ENCODE measurements around the gene LYSMD2. TPM values are rescaled to one million over a fixed set of nuclear protein-coding genes. Genes with fewer than 3 reads are reported as not detected.

Gene LYSMD2
- total RNA-seq, 2 experiments from 2014 or later, result 19.1 to 20.1 TPM

DNA sequence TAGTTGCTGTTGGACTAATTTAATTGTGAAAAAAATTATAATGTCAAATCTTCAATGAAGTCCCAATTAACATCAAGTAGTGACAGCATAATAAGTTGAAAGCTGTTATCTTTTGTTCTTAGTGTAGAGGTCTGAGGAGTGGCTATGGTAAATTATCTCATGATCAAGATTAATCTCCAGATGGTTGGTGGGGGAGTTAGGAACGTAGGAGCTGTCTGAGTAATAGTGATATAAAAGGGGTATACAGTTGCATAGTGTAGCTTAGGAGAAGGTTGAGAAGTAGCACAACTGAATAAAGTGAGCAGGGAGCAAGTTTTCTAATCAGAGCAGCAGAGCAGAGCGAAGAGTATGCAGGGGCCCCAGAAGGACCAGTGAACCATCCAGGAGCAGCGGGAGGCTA lies 33.4 kb upstream of the LYSMD2 start:
- Mint-ChIP-seq H3K36me3 (ENCODE audit: low read depth) (peaks cover 14% of the 10 kb centered on the region), H3K4me1 (peaks cover 8% of the 10 kb centered on the region), H3K27ac (no peak overlapping the region), H3K27me3 (no peaks in the 10 kb centered on the region), H3K4me3 (no peak overlapping the region), H3K9me3 (ENCODE audit: low read depth) (no peaks in the 10 kb centered on the region)
- ATAC-seq (no peak), DNase-seq (no peak)
- ChIA-PET CTCF (interaction anchor here (0.6 kb wide), 1 partner anchor 121 kb away, joined by 5 read pairs; no protein-coding TSS in a partner anchor), POLR2A (no interaction called here)
- intact Hi-C loops (cut with DNase I, micrococcal nuclease), result no loop called here

DNA sequence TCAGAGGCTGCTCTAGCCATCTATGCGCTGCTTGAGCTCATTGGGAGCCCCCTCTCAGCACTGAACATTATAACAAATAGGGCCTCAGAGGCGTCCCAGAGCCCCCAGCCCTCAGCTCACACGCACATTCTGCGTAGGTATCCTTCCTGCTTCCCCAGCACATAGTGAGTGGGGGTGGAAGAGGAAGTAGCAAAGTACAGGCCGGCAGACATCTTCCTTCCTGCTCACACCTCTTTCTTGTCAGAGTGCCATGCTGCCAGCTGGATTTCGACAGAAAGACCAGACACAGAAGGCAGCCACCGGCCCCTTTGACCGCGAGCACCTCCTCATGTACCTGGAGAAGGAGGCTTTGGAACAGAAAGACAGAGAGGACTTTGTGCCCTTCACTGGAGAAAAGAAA lies 30.6 kb upstream of the LYSMD2 start:
- Mint-ChIP-seq H3K27me3 (no peaks in the 10 kb centered on the region), H3K4me1 (peaks cover 8% of the 10 kb centered on the region), H3K36me3 (ENCODE audit: low read depth) (peaks cover 14% of the 10 kb centered on the region), H3K4me3 (no peak overlapping the region), H3K9me3 (ENCODE audit: low read depth) (no peaks in the 10 kb centered on the region), H3K27ac (peak overlapping the region; percentile 53)
- DNase-seq (peak; percentile 15), ATAC-seq (no peak)
- intact Hi-C loops (cut with DNase I, micrococcal nuclease), result no loop called here
- ChIA-PET POLR2A (interaction anchor here (0.6 to 1.0 kb wide), 2 partner anchors 11 to 632 kb away, joined by 3 to 6 read pairs; no protein-coding TSS in a partner anchor), CTCF (interaction anchor here (0.8 to 2.9 kb wide), 6 partner anchors 9 to 118 kb away, joined by 3 to 24 read pairs (median 6); no protein-coding TSS in a partner anchor)

DNA sequence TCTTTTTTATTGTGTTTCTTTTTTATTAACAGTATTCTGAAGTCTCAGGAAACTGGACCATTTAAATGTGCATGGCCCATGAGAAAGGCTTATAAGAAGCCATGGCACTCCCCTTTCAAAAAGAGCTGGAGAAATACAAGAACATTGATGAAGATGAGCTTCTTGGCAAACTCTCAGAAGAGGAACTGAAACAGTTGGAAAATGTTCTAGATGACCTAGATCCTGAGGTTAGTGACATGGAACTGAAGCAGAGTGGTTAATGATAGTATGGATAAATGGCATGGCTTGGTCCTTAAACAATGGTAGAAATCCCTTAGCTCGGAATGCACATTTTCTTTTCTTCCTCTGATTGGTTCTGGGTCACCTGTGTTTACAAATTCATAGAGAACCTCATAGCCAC lies 28.9 kb upstream of the LYSMD2 start:
- H3K27me3 Mint-ChIP-seq, result no peaks in the 10 kb centered on the region
- DNase-seq (no peak), ATAC-seq (no peak)
- peaks cover 14% of the 10 kb centered on the region for H3K36me3 Mint-ChIP-seq (ENCODE audit: low read depth)
- intact Hi-C loops (cut with DNase I, micrococcal nuclease), result no loop called here
- ChIA-PET CTCF (interaction anchor here (1.0 to 2.9 kb wide), 3 partner anchors 10 to 116 kb away, joined by 3 to 24 read pairs (median 4); no protein-coding TSS in a partner anchor), POLR2A (no interaction called here)
- H3K4me3 Mint-ChIP-seq, result no peak overlapping the region
- no peaks in the 10 kb centered on the region for H3K9me3 Mint-ChIP-seq (ENCODE audit: low read depth)
- H3K4me1 Mint-ChIP-seq, result peaks cover 8% of the 10 kb centered on the region
- H3K27ac Mint-ChIP-seq, result no peak overlapping the region

DNA sequence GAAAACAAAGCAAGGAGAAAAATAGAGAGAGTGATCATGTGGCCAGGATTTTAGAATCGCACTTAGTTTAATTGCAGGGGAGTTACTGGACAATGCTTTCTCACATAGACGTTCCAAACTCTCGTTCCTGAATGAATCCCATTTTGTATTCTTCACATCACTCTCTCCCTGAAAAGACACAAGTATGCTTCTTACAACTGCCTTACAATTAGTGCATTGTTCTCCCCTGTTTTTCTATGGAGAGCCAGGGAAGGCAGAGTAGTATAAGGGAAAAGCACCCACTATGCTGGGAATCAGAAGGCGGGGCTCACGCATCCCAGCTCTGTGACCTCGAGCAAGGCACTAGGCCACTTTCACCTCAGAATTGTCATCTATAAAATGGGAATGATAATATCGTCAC lies 28.3 kb upstream of the LYSMD2 start:
- intact Hi-C loops (cut with DNase I, micrococcal nuclease), result no loop called here
- peaks cover 8% of the 10 kb centered on the region for H3K4me1 Mint-ChIP-seq
- H3K36me3 Mint-ChIP-seq (ENCODE audit: low read depth), result peaks cover 11% of the 10 kb centered on the region
- no peaks in the 10 kb centered on the region for H3K27me3 Mint-ChIP-seq
- POLR2A ChIA-PET, result no interaction called here
- CTCF ChIA-PET, result interaction anchor here (1.0 to 2.9 kb wide), 2 partner anchors 11 to 116 kb away, joined by 4 to 24 read pairs; no protein-coding TSS in a partner anchor
- no peak for DNase-seq
- H3K27ac Mint-ChIP-seq, result no peak overlapping the region
- H3K4me3 Mint-ChIP-seq, result no peak overlapping the region
- H3K9me3 Mint-ChIP-seq (ENCODE audit: low read depth), result no peaks in the 10 kb centered on the region
- no peak for ATAC-seq

DNA sequence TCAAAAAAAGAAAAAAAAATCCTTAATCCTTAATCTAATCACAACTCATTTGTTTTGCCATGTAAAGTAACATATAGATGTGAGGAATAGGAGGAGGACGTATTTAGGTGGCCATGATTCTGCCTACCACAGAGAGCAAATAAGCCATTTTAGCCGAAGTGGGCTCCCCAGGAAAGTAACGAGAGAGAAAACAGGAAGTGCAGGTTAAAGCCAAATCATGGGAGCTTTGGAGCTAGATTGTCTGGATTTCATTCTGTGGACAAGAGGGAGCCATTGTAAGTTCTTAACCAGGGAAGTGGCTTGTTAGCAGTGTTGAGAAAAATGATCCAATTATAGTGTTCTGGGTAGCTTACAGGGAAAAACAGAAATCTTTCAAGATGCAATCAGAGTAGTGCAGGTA lies 23.4 kb upstream of the LYSMD2 start:
- ATAC-seq (no peak), DNase-seq (no peak)
- no peaks in the 10 kb centered on the region for H3K9me3 Mint-ChIP-seq (ENCODE audit: low read depth)
- intact Hi-C loops (cut with DNase I, micrococcal nuclease), result no loop called here
- ChIA-PET CTCF (interaction anchor here (0.6 to 1.2 kb wide), 4 partner anchors 10 to 144 kb away, joined by 3 to 4 read pairs (median 3); partner anchors contain the start of gene LYSMD2), POLR2A (no interaction called here)
- H3K4me1 Mint-ChIP-seq, result no peaks in the 10 kb centered on the region
- H3K36me3 Mint-ChIP-seq (ENCODE audit: low read depth), result no peaks in the 10 kb centered on the region
- no peaks in the 10 kb centered on the region for H3K27me3 Mint-ChIP-seq
- no peak overlapping the region for H3K4me3 Mint-ChIP-seq
- no peak overlapping the region for H3K27ac Mint-ChIP-seq

DNA sequence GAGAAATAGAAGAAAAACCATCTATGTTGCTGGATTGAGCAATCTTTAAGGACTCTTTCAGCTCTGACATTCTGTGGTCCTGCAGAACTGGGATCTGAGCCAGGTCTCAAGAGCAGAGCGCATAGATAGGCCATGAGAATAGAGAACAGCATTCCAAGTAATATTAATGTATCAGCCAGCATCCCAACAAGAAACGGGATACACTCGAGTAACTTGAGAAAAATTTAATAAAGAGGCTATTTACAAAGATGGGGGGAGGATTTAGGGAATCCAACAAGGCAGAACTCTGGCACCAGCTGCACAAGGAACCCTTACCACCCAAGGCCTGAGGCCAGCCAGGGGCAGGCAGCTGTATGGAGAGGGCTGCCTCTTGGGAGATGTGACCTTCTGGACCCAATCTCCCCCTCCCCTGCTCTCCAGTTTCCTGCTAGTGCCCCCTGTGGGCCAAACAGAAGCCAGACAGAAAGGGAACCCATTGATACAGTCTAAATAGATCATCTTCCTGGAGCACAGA lies 22.2 kb upstream of the LYSMD2 start:
- Mint-ChIP-seq H3K27me3 (no peaks in the 10 kb centered on the region), H3K27ac (no peak overlapping the region), H3K9me3 (ENCODE audit: low read depth) (no peaks in the 10 kb centered on the region), H3K4me1 (no peaks in the 10 kb centered on the region), H3K4me3 (no peak overlapping the region), H3K36me3 (ENCODE audit: low read depth) (no peaks in the 10 kb centered on the region)
- POLR2A ChIA-PET, result no interaction called here
- DNase-seq (peak; percentile 28), ATAC-seq (no peak)
- intact Hi-C loops (cut with DNase I, micrococcal nuclease), result no loop called here
- CTCF ChIA-PET, result interaction anchor here (2.4 kb wide), 1 partner anchor 17 kb away, joined by 12 read pairs; no protein-coding TSS in a partner anchor

DNA sequence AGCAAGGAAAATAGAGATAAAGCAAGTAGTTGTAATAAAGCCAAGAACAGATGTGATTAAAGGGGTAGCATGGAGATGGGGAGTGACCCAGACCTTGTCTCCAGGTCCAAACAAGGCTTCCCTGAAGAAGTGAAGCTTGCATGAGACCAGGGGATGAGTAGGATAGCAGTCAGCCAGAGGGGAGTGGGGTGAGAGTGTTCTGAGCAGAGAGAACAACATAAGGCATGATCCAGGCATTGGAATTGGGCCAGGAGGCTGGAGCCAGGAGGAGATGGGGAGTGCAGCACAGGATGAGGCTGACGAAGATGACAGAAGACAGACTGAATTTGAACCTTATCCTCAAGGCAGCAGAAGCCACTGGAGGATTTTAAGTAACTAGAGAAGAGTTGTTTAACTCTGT lies 21.2 kb upstream of the LYSMD2 start:
- intact Hi-C loops (cut with DNase I, micrococcal nuclease), result no loop called here
- Mint-ChIP-seq H3K4me1 (peaks cover 7% of the 10 kb centered on the region), H3K27me3 (no peaks in the 10 kb centered on the region), H3K9me3 (ENCODE audit: low read depth) (no peaks in the 10 kb centered on the region), H3K27ac (no peak overlapping the region), H3K4me3 (no peak overlapping the region), H3K36me3 (ENCODE audit: low read depth) (no peaks in the 10 kb centered on the region)
- CTCF ChIA-PET, result interaction anchor here (1.0 to 3.7 kb wide), 3 partner anchors 11 to 109 kb away, joined by 3 to 22 read pairs (median 12); no protein-coding TSS in a partner anchor
- no peak for DNase-seq
- no peak for ATAC-seq
- POLR2A ChIA-PET, result no interaction called here

DNA sequence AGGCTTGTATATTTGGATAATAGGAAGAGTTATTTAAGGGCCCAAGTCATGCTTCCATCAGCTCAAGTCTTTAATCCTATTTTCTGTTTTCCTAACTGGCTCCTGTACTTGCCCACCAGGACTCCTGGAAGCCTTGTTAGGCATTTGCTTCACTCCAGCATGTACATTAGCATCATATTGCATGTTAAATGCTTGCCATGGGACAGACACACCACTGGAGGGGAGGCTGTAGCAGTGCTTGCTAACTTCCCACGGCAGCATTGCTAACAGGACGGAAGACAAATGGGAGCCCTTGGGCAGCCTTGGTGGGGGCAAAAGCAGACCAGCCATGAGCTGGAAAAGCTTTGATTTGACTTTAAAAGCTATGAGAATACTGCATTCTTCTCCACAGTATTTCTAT lies 20.0 kb upstream of the LYSMD2 start:
- no peak overlapping the region for H3K27ac Mint-ChIP-seq
- DNase-seq, result no peak
- no peaks in the 10 kb centered on the region for H3K9me3 Mint-ChIP-seq (ENCODE audit: low read depth)
- H3K4me3 Mint-ChIP-seq, result no peak overlapping the region
- no peak for ATAC-seq
- no peaks in the 10 kb centered on the region for H3K36me3 Mint-ChIP-seq (ENCODE audit: low read depth)
- POLR2A ChIA-PET, result interaction anchor here (1.5 kb wide), 1 partner anchor 10 kb away, joined by 3 read pairs; no protein-coding TSS in a partner anchor
- intact Hi-C loops (cut with DNase I, micrococcal nuclease), result no loop called here
- CTCF ChIA-PET, result interaction anchor here (0.6 to 3.7 kb wide), 5 partner anchors 19 to 136 kb away, joined by 3 to 22 read pairs (median 6); no protein-coding TSS in a partner anchor
- peaks cover 13% of the 10 kb centered on the region for H3K4me1 Mint-ChIP-seq
- peaks cover 3% of the 10 kb centered on the region for H3K27me3 Mint-ChIP-seq

DNA sequence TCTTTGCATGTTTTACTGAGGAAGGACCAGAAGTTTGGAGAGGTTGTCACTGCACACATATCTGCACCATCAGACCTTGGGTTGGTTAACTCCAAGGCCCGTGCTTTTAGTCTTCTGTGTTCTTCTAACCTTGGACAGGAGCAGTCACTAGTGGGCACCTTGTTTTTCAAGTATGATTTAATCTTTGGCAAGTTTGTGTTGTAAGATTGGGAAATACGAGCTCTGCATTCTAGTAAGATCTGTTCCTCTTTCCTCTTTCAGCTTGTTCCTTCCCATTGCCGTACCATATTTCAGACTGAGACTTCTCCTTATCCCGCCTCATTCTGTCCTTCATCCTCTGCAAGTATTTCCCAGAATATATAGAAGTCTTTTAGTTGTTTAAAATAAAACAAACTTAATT lies 19.0 kb upstream of the LYSMD2 start:
- no peaks in the 10 kb centered on the region for H3K9me3 Mint-ChIP-seq (ENCODE audit: low read depth)
- CTCF ChIA-PET, result interaction anchor here (0.6 to 3.7 kb wide), 5 partner anchors 16 to 143 kb away, joined by 3 to 22 read pairs (median 4); no protein-coding TSS in a partner anchor
- H3K27me3 Mint-ChIP-seq, result peaks cover 3% of the 10 kb centered on the region
- no peaks in the 10 kb centered on the region for H3K36me3 Mint-ChIP-seq (ENCODE audit: low read depth)
- DNase-seq (no peak), ATAC-seq (no peak)
- peaks cover 16% of the 10 kb centered on the region for H3K4me1 Mint-ChIP-seq
- no peak overlapping the region for H3K27ac Mint-ChIP-seq
- no peak overlapping the region for H3K4me3 Mint-ChIP-seq
- intact Hi-C loops (cut with DNase I, micrococcal nuclease), result no loop called here
- POLR2A ChIA-PET, result interaction anchor here (1.5 kb wide), 1 partner anchor 11 kb away, joined by 3 read pairs; no protein-coding TSS in a partner anchor

DNA sequence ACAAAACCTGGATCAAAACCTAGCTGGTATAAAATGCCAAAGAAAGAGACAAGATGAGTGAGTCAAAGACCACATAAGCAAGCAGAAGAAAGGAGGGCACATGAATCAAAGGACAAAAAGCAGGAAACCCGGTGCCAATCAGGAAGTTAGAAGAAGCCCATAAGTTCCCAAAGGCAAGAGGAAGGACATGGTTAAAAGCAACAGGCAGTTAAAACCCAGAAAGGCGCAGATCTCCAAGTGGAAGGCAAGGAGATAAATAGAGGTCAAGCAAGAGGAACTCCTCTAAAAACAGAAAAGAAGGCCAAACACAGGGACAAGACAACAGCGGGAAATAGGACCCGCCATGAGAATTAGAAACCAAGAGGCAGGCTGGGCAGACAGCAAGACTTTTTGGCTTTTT lies 18.3 kb upstream of the LYSMD2 start:
- Mint-ChIP-seq H3K27me3 (peaks cover 4% of the 10 kb centered on the region), H3K4me1 (peaks cover 19% of the 10 kb centered on the region), H3K4me3 (no peak overlapping the region), H3K36me3 (ENCODE audit: low read depth) (no peaks in the 10 kb centered on the region), H3K9me3 (ENCODE audit: low read depth) (no peaks in the 10 kb centered on the region), H3K27ac (no peak overlapping the region)
- ATAC-seq (no peak), DNase-seq (no peak)
- CTCF ChIA-PET, result interaction anchor here (3.4 to 3.7 kb wide), 2 partner anchors 21 to 106 kb away, joined by 14 to 22 read pairs; no protein-coding TSS in a partner anchor
- POLR2A ChIA-PET, result no interaction called here
- intact Hi-C loops (cut with DNase I, micrococcal nuclease), result no loop called here

DNA sequence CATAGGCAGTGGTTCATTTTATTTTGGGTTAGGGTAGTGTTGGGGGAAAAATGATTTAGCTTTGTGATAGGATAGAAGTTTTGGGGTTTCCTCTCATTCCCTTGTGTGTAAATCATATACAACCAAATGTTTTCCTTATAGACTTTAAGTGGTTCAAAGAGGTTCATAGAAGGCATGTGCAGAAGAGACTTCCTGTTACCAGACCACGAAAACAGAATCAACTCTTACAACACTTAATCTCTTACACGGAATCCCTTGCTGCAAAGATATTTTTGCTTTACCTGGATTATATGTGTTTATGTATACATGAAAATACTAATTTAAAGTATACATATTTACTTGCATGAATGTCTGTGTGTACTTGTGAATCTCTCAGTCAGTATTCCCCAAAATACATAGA lies 16.8 kb upstream of the LYSMD2 start:
- H3K36me3 Mint-ChIP-seq (ENCODE audit: low read depth), result no peaks in the 10 kb centered on the region
- no peak overlapping the region for H3K4me3 Mint-ChIP-seq
- peaks cover 24% of the 10 kb centered on the region for H3K4me1 Mint-ChIP-seq
- no peak for ATAC-seq
- no peak overlapping the region for H3K27ac Mint-ChIP-seq
- POLR2A ChIA-PET, result no interaction called here
- peaks cover 9% of the 10 kb centered on the region for H3K27me3 Mint-ChIP-seq
- no peak for DNase-seq
- H3K9me3 Mint-ChIP-seq (ENCODE audit: low read depth), result no peaks in the 10 kb centered on the region
- intact Hi-C loops (cut with DNase I, micrococcal nuclease), result loop anchor here in 1 of 2 experiments (5.0 kb wide), 1 partner anchor 73 kb away; the partner anchor contains the start of gene TMOD3
- CTCF ChIA-PET, result interaction anchor here (1.0 to 3.4 kb wide), 4 partner anchors 13 to 46 kb away, joined by 3 to 14 read pairs (median 5); no protein-coding TSS in a partner anchor

DNA sequence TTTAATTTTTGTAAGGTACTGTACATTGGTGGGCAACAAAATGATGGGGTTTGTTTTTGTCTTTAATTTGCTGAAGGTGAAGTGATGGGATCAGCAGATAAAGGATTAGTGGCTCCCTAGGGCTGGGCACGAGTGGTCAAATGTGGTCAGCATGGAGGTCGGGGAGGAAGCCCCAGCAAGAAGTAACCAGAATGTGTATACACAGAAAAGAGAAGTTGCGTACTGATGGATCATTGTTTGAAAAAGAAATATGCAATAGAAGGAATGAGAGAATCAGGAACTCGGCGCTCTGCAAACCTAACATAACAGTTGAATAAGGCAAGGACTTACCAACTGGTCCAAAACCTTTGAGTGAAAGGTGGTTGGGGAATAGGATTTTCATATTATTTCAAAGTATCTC lies 15.4 kb upstream of the LYSMD2 start:
- no peak for ATAC-seq
- CTCF ChIA-PET, result interaction anchor here (1.3 to 1.4 kb wide), 2 partner anchors 15 to 24 kb away, joined by 6 to 7 read pairs; no protein-coding TSS in a partner anchor
- intact Hi-C loops (cut with DNase I, micrococcal nuclease), result loop anchor here in 1 of 2 experiments (5.0 kb wide), 1 partner anchor 74 kb away; the partner anchor contains the start of gene TMOD3
- H3K36me3 Mint-ChIP-seq (ENCODE audit: low read depth), result no peaks in the 10 kb centered on the region
- H3K27me3 Mint-ChIP-seq, result peaks cover 9% of the 10 kb centered on the region
- no peak for DNase-seq
- POLR2A ChIA-PET, result no interaction called here
- H3K4me3 Mint-ChIP-seq, result peak overlapping the region; percentile 79
- no peaks in the 10 kb centered on the region for H3K9me3 Mint-ChIP-seq (ENCODE audit: low read depth)
- no peak overlapping the region for H3K27ac Mint-ChIP-seq
- H3K4me1 Mint-ChIP-seq, result peaks cover 24% of the 10 kb centered on the region
